ENCODE results near the gene COL4A1. TPM values are rescaled to one million over a fixed set of nuclear protein-coding genes. Genes with fewer than 3 reads are reported as not detected.

COL4A1 gene
- total RNA-seq, 6 donors from 2014 or later, result 81.7 to 309 (median 167) TPM

- H3K4me1 ChIP-seq, result peaks cover 29 to 65% (median 31%) of the 10 kb centered on the region in 4 donors
- H3K9me3 ChIP-seq, result no peaks in the 10 kb centered on the region
- TF ChIP-seq EP300 (IDR thresholded peaks at IDR 0.05) (no peak), POLR2A (IDR thresholded peaks at IDR 0.05) (no peak), POLR2AphosphoS5 (IDR thresholded peaks at IDR 0.05) (no peak), CTCF (IDR thresholded peaks at IDR 0.05) (no peak)
- DNase-seq (no peak), ATAC-seq (ENCODE audit: low FRiP score in 2 of 2) (no peak)
- peaks cover 0 to 7% (median 3%) of the 10 kb centered on the region in 4 donors for H3K27me3 ChIP-seq
- H3K4me3 ChIP-seq, result peak overlapping the region; percentile 69 to 81 (median 72)
- peaks cover 0 to 9% (median 0%) of the 10 kb centered on the region in 4 donors for H3K36me3 ChIP-seq
- 21 to 22% methylated on average over 2 of the region's 2 CpGs for WGBS, 2 donors
- H3K27ac ChIP-seq, result peak overlapping the region; percentile 59 to 93 (median 92)
Observed at GRCh38 chr13:110305544-110305943, 1.4 kb downstream of the COL4A1 start.

DNA sequence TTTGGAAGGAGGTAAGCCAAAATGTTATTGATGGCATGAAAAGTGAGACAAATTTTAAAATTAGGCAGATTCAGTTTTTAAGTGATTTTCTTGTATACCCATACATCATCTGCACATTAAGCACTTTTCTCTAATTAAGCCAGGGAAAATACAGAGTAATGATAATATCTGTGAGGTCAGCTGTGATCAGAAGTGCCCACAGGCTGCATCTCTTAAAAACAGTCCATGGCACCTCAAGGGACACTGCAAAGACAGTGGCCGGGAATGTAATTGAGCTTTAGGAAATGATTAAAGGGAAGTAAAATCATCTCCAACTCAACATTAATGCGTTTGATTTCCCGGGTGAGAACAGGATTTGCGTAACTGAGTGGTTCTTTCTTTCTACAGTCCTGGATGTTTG is 2.0 kb downstream of the COL4A1 start:
- ATAC-seq (ENCODE audit: low FRiP score in 2 of 2), result no peak
- 12 to 35% methylated on average over 4 of the region's 4 CpGs for WGBS, 2 donors
- no peaks in the 10 kb centered on the region for H3K9me3 ChIP-seq
- H3K27me3 ChIP-seq, result peaks cover 0 to 7% (median 3%) of the 10 kb centered on the region in 4 donors
- peak overlapping the region; percentile 4 to 81 (median 71) for H3K4me3 ChIP-seq
- DNase-seq, result no peak
- peaks cover 0 to 9% (median 0%) of the 10 kb centered on the region in 4 donors for H3K36me3 ChIP-seq
- peaks cover 31 to 65% (median 35%) of the 10 kb centered on the region in 4 donors for H3K4me1 ChIP-seq
- TF ChIP-seq POLR2A (IDR thresholded peaks at IDR 0.05) (no peak), CTCF (IDR thresholded peaks at IDR 0.05) (no peak), POLR2AphosphoS5 (IDR thresholded peaks at IDR 0.05) (no peak), EP300 (IDR thresholded peaks at IDR 0.05) (no peak)
- H3K27ac ChIP-seq, result peak overlapping the region; percentile 59 to 93 (median 92)

GRCh38 chr13:110304256-110304655 is 2.7 kb downstream of the COL4A1 start:
- H3K9me3 ChIP-seq, result no peaks in the 10 kb centered on the region
- H3K4me1 ChIP-seq, result peaks cover 31 to 65% (median 40%) of the 10 kb centered on the region in 4 donors
- peak overlapping the region in 3 of 4 donors; percentile 69 to 81 (median 73) for H3K4me3 ChIP-seq
- ATAC-seq (ENCODE audit: low FRiP score in 2 of 2) (no peak), DNase-seq (no peak)
- 42 to 56% methylated on average over 4 of the region's 4 CpGs for WGBS, 2 donors
- H3K36me3 ChIP-seq, result peaks cover 0 to 5% (median 0%) of the 10 kb centered on the region in 4 donors
- peaks cover 0 to 7% (median 3%) of the 10 kb centered on the region in 4 donors for H3K27me3 ChIP-seq
- no peak for TF ChIP-seq CTCF (IDR thresholded peaks at IDR 0.05)
- TF ChIP-seq POLR2AphosphoS5 (IDR thresholded peaks at IDR 0.05), result peak in 1 of 2 donors; percentile 38
- TF ChIP-seq EP300 (IDR thresholded peaks at IDR 0.05), result peak in 1 of 4 donors; percentile 41
- peak overlapping the region in 3 of 4 donors; percentile 59 to 93 (median 91) for H3K27ac ChIP-seq

- Histone ChIP-seq H3K4me1 (peaks cover 37 to 67% (median 45%) of the 10 kb centered on the region in 4 donors), H3K27me3 (peaks cover 0 to 7% (median 3%) of the 10 kb centered on the region in 4 donors), H3K36me3 (peaks cover 0 to 5% (median 0%) of the 10 kb centered on the region in 4 donors), H3K9me3 (no peaks in the 10 kb centered on the region), H3K4me3 (peak overlapping the region in 1 of 4 donors; percentile 81), H3K27ac (peak overlapping the region; percentile 7 to 60 (median 56))
- no peak for TF ChIP-seq EP300 (IDR thresholded peaks at IDR 0.05)
- no peak for TF ChIP-seq POLR2A (IDR thresholded peaks at IDR 0.05)
- no peak for TF ChIP-seq POLR2AphosphoS5 (IDR thresholded peaks at IDR 0.05)
- TF ChIP-seq CTCF (IDR thresholded peaks at IDR 0.05), result no peak
- no peak for DNase-seq
- ATAC-seq (ENCODE audit: low FRiP score in 2 of 2), result no peak
- WGBS, 2 donors, result 68 to 83% methylated on average over 7 of the region's 7 CpGs
Observed at GRCh38 chr13:110303644-110304043, 3.3 kb downstream of the COL4A1 start.

DNA sequence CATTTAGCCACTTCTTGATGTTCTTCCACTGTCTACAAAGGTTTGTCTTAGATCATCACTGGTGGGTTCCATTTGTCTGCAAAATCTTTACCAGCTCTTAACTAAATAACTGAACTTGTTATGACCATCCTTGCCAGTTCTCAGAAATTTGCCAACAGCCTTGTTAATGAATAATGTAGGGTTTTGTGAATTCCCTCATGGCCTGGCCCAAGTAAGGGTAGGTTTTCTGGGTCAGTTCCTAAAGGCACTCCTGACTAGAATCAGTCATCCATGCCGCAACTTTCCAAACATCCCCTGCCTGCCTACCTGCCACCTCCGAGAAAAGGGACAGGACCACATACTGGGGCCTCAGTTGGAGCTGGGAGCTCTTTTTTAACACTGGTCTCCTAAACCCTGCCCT is 4.0 kb downstream of the COL4A1 start:
- WGBS, 2 donors, result 92 to 100% methylated on average over 2 of the region's 2 CpGs
- Histone ChIP-seq H3K27me3 (peaks cover 0 to 7% (median 2%) of the 10 kb centered on the region in 4 donors), H3K27ac (peak overlapping the region in 3 of 4 donors; percentile 7 to 60 (median 59))

More for the DNA sequence above, 4.0 kb downstream of the COL4A1 start:
- Histone ChIP-seq H3K4me3 (peak overlapping the region in 1 of 4 donors; percentile 14), H3K9me3 (no peaks in the 10 kb centered on the region), H3K36me3 (peaks cover 0 to 5% (median 0%) of the 10 kb centered on the region in 4 donors), H3K4me1 (peaks cover 42 to 71% (median 48%) of the 10 kb centered on the region in 4 donors)
- TF ChIP-seq EP300 (IDR thresholded peaks at IDR 0.05) (no peak), POLR2AphosphoS5 (IDR thresholded peaks at IDR 0.05) (no peak), CTCF (IDR thresholded peaks at IDR 0.05) (no peak), POLR2A (IDR thresholded peaks at IDR 0.05) (no peak)
- DNase-seq (no peak), ATAC-seq (ENCODE audit: low FRiP score in 2 of 2) (no peak)

Measured in upper lobe of left lung (tissue), 6 donors.